Measurements from ENCODE around the gene MRPL16.
"Not testable (repeated sequence)": the region's sequence is repeated elsewhere in the genome, so short reads cannot be mapped to it uniquely, and the experiment has no call there.

The MRPL16 gene

GRCh38 chr11:59807047-59807610, 3.4 kb downstream of the MRPL16 start:
- no peak for DNase-seq

GRCh38 chr11:59804061-59804460, 6.5 kb downstream of the MRPL16 start:
- no peak for DNase-seq

DNA sequence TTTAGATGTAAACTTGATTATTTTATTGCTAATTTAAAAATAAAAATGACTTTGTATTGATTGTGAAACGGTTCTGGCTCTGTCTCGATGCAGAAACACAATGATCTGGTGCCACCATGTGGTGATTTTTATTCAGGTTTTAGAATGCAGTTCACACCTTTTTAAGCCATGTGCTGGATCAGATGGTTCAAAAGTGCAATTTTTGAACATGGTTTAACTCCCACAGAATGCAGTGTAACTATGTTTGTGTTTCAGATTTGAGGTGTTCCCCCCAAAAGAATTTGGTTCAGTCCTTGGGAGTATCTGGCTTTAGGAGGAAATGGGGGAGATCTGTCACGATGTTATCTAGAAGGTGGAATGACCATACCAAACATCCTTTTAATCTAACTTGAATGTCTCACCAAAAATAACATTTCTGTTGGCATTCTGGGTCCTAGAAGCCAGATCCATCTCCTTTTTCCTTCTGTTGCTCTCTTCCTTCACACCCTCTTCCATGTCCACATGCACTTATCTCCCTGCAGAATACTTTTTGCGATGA, 7.9 kb downstream of the MRPL16 start:
- DNase-seq = no peak

DNA sequence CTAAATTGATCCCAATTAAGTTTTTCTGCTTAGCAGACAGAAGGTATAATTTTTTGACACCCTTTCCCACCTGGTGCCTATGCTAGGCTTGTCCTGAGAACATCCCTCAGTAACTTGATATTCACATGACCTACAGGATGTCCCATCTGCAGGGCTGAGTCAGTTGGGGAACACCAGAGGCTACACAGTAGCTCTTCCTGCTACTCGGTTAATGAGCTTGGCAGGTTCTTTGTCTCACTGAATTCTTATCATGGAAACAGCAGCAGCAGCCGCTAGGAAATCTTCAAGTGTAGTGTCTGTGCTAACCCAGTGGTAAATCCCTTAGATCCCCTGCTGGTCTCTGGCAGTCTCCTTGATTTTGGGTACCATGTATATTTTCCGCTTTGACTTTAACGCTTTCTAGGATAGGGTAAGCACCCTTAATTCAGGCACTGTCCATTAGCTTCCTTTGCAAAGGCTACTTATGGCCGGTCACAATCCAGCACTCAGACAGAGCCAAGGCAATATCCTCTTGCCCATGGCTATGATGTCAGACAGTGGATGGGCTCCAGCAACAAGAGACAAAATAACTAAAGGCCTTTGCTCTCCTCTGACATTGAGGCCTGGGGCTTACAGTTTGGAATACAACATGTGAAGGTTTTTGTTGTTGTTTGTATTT, 8.5 kb downstream of the MRPL16 start:
- no peak for DNase-seq

- no peak for DNase-seq
Observed at GRCh38 chr11:59801160-59801706, 9.3 kb downstream of the MRPL16 start.

DNA sequence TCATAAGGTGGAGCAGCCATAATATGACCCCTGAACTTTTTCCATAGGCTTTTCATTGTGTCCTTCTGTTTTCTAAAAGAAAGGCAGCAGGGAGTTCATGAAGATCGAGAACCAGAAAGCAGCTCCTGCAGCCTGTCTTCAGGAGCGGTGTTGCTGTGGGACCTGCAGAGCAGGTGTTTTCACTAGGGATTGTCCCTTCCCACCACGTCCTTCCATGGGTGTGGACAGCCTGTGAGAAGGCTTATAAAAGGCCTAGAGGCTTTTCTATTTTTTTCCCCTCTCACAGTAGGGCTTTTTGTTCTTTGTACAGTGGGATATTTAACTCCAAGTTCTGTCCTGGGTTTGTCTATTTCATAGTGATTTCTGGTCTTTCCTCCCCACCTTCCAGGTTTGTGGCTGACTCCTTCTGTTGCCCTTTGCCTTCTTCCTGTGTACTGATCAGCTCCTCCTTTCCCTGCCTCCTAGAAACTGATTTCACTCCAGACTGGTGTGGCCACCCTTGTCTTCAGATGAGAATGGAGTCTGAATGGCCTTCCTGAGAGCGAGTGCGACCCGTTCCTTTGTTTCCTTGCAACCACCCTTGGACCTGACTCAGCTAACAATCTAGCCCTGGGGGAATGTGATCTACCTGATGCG, 10.1 kb downstream of the MRPL16 start:
- DNase-seq = no peak

GRCh38 chr11:59794417-59794816, 16.2 kb downstream of the MRPL16 start:
- no peak for DNase-seq

DNA sequence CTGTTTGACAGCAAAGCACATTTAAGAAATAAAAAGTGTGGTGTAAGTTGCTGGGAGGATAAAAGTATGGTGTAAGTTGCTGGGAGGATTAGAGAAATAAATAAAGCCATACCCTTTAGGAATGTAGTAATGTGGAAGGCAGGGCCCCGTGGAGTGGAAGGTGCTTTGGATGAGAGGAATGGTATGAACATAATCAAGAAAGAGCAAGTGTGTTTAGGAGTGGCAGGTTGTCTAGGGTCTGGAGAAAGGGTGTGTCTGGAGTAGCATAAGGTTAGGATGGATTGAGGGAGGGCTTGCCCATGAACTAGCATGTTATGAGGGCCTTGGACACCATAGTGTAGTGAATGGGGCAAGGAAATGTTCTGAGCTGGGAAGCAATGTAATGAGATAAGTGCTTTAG, 18.1 kb downstream of the MRPL16 start:
- no peak for DNase-seq

DNA sequence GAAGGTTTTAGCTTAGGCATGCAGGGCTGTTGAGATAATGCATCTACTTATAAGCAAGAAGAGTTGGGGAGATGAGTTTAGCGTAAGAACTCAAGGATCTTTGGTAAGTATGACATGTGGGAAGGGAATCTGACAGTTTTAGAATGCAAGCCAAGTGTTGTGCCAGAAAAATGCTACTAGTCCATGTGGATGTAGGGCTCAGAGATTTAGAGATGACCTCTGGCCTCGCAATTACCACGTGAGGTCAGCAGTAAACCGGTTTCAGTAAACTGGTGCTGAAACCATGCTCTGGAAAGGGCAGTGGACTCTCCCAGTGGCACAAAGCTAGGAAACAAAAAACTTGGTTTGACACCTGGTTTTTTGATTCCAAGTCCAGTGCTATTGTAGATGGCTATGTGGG, 18.9 kb downstream of the MRPL16 start:
- no peak for DNase-seq

DNA sequence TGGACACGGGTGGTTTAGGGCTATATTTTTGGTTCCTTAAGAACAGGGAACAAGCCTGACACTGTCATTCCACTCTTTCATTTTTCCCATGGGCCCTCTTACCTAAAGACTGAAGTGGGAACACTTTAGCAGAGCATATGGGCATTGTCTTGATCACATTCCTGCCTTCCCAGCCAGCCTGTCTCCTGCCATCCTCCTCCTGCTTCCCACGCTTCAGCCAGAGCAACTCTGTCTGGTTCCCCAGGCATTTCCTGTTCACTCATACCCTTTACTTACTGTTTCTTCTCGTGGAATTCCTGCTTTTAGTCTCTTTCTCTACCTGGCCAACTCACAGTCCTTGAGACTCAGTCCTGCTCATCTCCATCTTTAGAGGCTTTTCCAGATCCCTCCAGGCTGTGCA, 22.8 kb downstream of the MRPL16 start:
- DNase-seq = no peak

DNA sequence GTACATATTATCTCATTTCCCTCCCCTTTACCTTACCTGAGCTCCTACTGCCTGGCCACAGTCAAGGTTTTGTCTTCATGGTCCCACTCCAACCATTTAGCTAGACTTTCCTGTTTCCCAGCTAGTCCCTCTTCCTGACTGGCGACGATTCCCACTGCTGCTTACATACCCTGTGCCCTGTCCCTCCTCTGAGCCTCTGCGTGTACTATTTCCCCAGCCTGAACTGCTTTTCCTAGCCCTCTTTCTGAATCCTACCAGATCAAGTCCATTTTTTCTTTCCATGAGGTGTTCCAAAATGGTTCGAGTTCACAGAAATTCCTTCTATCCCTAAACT, 23.4 kb downstream of the MRPL16 start:
- DNase-seq = no peak

DNA sequence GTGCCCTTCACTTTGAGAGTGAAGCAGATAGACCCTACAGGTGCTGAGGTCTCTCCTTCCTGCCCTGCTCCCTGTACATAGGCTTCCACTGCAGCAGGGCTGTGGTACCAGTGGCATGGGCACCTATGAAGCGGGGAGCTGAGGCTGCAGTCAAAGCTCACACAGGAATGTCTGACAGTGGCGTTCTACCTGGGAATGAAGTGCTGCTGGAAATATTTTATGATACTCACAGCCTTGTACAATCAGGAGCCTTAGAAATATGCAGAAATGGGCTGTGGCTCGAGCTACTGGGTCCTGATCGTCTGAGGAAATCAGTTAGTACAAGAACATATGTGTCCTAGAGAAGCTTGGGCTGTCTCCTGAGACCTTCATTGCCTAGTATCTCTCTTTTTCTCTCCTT, 24.8 kb downstream of the MRPL16 start:
- no peak for DNase-seq

DNA sequence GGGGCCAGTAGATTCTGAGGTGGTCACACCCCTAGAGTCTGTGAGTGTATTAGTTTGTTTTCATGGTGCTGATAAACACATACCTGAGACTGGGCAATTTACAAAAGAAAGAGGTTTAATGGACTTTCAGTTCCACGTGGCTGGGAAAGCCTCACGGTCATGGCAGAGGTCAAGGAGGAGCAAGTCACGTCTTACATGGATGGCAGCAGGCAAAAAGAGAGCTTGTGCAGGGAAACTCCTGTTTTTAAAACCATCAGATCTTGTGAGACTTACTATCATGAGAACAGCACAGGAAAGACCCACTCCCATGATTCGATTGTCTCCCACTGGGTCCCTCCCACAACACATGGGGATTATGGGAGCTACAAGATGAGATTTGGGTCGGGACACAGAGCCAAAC, 26.1 kb downstream of the MRPL16 start:
- DNase-seq = not testable (repeated sequence)

DNA sequence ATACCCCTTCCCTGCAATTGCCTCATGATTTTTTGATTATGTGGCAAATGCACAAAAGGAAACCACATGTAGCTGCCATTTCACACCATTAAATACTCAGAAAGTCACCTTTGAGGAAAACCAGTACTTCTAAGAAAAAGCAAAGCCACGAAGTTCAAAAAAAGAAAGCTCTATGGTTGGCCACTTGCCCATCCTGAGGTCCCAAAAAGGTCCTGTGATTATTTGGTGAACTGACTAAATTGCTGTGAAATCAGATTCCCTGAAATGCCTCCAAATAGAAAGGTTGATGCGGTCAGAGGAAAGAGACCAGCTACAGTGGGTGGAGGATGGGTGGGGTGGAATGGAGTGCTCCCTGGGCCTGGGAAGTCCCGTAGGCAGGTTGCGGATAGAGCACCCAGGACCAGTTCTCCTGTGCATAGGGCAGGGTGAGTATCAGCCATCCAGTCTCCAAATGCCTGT, 26.9 kb downstream of the MRPL16 start:
- no peak for DNase-seq

DNA sequence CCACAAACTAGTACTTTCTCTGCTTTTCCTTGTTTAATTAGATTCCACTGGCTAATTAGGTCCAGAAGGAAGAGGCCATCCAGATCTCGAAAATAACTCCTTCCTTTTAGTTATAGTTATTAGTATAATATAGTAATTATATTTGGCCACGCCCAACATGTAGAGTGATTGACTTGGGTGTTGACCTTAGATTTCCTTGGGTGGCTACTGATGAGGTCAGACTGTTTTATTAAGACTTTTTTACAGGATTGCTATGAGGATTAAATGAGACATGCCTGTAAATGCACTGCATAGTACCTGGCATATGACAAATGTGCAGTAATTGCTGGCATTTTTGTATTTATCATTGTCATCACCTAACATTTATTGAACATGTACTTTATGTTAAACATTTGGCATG, 28.5 kb downstream of the MRPL16 start:
- no peak for DNase-seq

- no peak for DNase-seq
Observed at GRCh38 chr11:59779487-59779886, 31.1 kb downstream of the MRPL16 start.

DNA sequence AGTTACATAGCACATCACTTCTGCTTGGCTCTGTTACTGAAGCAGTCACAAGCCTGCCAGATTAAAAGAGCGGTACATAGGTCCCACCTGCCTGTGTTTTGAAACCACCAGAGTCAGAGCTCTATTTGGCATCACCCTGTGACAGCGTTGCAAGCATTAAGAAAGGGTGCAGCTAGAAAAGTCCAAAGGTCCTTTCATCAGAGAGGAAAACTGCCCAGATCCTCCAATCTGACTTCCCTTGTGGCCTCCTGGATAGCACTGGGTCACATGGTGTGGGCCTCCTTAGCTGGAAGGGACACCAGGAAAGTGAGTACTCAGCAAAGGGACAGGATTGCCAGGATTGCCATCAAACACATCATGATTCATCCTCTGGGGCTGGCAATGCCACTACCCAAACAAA, 32.5 kb downstream of the MRPL16 start:
- DNase-seq = no peak

DNA sequence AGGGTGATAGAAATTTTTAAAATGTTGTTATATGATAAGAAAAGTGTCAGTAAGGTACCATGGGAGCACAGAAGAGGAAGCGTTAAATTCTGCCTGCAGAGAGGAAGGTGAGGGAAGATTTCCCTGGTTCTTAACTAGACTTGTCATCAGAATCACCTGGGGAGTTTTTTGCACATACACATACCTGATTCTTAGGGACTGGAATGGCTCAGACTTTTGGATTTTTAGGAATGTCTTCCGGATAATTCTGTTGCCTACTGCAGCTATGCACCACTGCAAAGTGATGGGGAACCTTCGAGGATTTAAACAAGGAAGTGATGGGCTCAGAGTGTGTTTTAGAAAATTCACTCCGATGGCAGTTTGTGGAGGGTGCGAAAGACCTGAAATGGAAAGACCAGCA, 33.5 kb downstream of the MRPL16 start:
- DNase-seq = no peak

DNA sequence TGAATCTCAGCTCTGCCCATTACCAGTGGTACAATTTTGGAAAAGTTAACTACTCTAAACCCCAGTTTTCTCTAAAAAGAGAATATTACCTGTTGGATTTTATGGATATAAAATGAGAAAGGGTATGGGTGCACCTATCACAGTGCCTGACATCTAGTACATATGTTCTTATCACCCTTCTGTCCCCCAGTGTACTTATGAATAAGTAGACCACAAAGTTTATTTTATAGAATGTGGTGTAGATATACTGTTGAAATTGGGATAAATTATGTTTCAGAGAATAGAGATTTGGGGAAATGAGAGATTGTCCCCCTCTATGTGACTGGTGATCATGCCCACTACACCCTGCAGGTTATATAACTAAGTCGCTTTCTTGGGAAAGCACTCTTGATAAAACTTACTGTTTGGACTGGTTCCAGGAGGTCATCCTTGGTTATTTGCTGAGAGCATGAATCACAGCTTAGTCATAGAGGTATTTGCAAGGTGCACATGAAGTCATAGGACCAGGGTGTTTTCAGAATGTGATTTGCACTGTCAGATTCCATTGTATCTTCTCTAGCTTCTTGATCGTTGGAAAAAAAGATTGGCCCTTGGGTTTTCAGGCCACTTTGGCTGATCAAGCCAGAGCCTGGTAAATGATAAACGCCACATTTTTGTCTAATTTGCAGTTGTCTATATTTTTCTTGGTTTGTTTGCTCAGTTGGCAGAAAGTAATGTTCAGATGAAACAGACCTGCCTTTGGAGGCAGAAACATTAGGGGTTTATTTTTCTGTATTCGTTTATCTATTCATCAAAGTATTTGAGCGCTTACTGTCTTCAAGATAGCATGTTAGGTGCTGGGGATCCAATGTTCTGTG, 34.1 kb downstream of the MRPL16 start:
- no peak for DNase-seq

DNA sequence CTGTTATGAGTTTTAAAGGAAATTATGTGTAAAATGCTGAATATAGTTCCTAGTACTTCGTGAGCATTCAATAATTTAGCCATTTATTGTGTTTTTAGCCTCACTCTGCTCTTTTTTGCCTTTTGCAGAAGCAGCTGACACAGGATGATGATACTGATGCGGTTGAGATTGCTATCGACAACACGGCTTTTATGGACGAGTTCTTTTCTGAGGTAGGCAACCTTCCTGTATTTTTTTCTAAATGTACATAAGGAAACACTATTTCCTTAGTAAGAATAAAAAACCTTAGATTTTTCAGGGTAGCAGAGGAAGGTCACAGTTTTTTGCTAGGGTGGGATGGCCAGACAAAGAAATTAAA, 37.5 kb downstream of the MRPL16 start:
- DNase-seq = no peak

- no peak for DNase-seq
Observed at GRCh38 chr11:59771605-59772004, 39.0 kb downstream of the MRPL16 start.

- DNase-seq = no peak
Observed at GRCh38 chr11:59770869-59771268, 39.7 kb downstream of the MRPL16 start.

DNA sequence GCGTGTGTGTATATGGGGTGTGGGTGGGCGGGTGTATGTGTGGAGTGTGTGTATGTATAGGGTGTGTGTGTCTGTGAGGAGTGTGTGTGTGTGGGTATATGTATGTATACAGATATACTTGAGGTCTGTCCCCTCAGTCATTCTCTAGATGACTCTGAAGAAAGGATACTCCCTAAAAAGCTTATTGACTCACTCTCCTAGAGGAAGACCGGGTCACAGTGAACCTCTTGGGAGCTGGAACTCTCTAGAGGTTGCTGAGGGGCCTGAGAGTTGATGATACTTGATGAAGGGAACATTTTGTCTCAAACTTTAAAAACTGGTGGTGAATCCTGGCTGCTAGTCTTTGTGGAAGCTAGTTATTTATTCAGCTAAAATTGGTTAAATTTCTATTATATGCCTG, 40.3 kb downstream of the MRPL16 start:
- DNase-seq = no peak

Measured in DMS 273 treated with DMSO at 0.1 percent for 48 hours (cell line).